GM21390 (cell line): ENCODE measurements around the gene SLC7A8.
"Not testable (repeated sequence)": the region's sequence is repeated elsewhere in the genome, so short reads cannot be mapped to it uniquely, and the experiment has no call there.

Experiments used
- ATAC-seq: cut with Tn5 transposase; IDR thresholded peaks from one replicate; pipeline ENCODE4 v1.9.1; 2021; ENCODE audit not compliant: unreplicated experiment

SLC7A8 gene

DNA sequence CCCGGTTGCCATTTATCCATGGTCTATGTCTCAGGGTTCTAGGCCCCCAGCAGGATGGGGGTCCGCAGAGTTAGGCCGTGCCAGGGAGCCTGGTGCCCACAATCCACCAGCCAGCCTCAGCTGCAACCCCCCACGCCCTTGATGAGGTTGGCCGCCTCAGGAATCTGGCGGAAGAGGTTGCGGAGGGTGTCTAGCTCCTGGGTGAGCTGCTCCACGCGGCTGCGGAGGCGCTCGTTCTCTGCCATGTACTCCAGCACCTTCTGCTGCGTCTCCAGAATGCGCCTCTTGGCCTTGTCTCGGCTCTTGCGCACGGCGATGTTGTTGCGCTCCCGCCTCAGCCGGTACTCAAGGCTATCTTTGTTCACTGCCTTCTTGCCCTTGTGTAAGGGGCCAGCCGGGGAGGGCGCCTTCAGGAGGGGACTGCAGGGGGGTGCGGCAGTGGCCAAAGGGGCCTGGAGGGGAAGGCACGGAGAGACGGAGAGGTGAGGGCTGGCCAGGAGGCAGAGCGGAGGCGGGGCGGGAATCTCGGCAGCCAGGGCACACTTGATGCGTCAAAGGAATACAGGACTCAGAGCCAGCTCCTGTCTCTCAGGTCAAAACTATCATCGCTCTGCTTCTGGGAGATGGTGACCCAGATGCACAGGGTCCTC, 66.0 kb downstream of the SLC7A8 start:
- ATAC-seq, result no peak

DNA sequence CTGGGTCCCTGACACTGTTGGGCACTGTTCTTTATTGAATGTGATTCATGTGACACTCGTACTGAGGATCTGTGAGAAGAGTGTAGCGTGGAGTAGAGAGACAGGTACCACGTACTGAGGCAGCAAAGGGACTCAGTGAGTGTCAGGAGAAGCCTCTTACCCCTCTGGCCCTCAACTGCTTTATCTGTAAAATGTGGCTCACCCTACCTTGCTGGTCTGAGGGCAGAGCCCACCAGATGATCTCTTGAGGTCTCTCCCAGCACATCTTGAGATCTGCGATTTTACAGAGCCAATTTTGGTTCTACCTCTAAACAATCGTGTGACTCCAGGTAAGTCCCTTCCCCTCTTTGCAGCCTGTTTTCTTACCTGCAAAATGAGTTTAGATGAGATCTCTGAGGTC, 67.5 kb downstream of the SLC7A8 start:
- ATAC-seq, result no peak

DNA sequence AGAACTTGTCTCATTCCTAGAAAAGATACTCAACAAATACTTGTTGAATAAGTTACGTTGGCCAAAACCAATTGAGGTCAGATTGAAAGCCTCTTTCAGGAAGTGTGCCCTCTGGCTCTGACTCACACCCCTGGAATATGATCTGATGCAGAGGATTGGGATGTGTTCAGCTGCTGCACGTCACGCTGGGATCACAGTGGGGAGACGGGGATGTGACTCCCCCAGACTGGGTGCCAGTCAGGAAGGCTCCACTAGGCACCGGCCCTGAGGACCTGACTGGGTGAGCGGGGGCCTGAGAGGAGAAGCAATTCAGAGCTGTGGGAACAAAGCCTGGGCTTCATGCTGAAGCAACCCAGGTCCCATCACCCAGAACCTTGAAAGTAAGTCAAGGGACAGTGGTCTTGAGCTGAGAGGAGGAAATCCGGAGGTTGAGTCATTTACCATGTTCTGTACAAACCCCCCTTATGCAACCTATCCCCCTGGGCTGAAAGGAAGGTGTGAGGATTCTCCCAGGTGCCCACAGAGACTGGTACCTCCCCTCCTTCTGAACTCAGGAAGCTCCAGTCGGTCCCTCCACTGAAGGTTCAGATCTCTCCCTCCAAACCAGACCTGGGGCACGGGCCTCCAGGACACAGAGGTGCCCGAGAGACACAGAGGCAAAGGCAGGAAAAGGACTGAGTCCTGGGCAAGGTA, 68.3 kb downstream of the SLC7A8 start:
- ATAC-seq, result no peak

DNA sequence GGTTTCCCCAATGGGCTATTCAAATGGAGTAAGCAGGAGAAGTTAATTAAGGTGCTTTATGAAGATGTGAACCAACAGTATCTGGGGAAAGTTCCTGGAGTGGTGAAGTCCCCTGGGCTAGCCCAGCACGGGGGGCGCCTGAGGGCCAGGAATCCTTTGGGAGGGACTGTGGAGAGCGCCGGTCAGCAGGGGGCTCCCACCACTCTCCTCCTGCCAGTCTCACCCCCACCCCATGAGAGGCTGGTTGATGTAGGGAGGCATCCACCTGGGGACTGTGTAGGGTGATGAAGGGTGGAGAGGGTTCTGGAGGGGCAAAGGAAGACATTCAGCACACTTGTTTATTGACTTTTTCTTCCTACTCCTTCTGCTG, 68.8 kb downstream of the SLC7A8 start:
- ATAC-seq, result no peak

DNA sequence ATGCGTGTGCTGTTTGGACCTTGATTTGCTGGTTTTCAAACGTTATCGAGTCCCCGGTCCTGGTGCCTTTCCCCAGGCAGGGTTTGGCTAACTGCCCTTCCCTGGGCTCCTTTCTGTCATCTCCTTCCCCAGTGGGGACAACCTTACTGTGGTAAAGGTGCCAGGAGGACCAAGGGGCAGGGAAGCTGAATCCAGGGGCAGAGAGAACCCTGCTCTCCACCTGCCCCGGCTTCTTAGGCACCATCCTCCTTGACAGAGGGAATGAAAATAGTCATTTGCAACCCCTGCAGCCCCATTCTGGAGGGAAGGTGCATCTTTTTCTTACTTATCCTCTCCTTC, 69.4 kb downstream of the SLC7A8 start:
- no peak for ATAC-seq

DNA sequence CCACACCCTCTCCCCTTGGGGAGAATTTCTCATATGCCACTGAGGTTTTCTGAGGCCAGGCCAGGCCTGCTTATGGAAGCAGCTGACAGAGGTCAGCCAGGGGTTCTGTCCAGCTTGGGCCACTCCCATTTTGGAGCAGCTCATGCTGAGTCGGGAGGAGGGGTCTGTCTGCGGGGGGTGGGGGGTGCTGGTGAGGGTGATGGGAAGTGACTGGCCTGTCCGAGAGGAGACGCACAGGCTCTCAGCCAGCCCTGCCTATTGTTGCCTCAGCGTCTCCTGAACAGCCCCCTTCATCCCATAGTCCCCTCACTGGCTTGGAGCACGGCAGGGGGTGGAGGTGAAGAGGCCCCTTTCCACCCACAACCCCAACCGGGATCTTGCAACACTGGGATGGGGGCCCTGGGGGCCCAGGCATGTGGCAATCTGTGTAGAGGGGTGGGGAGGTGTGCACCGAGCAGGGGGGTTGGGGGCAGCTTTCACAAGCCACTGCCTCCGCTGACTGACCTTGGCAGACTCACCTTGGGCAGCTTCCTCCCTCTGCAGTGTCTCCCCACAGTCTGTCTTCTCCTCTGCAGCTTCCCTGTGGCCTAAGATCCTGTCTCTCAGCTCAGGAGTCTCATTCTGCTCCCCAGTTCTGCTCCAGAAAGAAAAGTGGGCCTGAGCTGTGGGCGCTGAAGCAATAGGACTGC, 69.9 kb downstream of the SLC7A8 start:
- no peak for ATAC-seq

DNA sequence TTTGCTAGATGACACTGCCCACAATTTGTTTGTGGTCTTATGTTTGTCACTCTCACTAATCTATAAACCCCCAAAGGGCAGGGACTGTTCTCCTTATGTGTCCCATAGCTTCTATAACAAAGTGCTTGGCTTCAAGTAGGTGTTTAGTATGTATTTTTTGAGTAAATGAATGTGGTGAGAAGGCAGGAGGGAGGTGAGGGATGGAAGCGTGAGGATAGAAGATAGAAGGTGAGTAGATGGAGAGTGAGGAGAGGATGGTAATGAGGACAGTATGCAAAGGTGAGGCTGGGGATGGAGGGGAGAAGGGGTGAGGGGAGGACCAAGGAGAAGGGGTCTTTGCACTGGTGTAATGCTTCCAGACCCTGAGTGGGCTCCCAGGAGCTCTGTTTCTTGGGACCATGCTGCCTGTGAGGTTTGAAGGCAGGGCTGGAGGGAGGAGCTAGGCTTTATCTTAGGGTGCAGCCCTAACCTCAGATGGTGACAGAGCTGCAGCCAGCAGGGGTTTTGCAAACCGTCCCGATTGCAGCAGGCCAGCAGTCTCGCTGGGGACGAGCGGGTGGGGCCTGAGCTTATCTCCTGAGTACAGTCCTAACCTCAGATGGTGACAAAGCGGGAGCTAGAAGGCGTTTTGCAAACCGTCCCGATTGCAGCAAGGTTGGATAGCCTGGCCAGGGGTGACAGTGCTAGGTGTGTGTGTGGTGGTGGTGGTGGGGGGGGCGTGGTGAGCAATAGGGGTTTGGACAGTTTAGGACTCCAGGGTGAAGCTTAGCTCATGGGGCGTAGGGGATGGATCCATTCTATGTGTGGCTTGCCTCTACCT, 70.9 kb downstream of the SLC7A8 start:
- ATAC-seq, result no peak

DNA sequence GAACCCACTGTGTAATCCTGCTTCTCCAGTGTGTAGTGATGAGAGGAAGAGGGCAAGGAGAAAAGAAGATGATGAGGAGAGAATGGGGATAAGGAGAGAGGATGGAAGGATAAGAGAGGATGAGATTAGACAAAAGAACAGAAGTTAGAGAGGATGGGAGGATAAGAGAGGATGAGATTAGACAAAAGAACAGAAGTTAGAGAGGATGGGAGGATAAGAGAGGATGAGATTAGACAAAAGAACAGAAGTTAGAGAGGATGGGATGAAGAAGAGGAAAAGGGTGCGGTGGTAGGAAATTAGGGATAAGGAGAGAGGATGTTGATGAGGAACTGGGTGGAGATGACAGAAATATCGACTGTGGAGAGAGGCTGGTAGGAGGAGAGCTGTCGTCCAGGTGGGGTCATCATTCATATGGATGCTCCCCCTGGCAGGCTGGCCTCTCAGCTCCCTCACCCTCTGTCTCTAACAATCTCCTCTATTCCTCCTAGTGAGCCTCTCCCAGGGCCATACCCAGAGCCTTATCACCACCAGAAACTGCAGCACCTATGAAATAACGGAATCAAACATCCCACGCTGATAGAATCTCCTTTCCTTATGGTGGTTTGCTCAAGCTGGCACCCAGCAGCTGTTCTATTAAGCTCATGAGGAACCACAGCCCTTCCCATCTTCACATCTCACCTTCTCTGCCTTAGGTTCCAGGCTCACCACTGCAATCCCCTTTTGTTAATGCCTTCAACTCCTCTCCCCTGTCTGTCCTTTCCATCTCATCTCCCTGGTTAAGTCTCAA, 72.7 kb downstream of the SLC7A8 start:
- no peak for ATAC-seq

DNA sequence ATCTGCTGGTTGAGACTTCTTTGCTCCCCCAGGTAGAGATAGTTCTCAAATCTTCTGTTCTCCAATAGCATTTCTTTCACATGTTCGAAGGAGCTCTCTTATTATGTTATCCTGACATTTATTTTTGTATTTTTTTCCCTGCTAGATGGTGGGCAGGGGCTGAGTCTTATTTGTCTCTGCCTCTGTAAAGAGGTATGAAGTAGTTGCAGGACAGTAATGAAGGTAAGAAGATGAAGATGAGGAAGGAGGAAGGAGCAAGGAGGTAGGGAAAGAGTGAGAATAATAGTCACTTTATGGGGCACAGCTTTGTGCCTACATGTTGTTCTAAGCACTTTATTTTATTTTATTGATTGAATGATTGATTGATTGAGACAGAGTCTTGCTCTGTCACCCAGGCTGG, 73.7 kb downstream of the SLC7A8 start:
- no peak for ATAC-seq

DNA sequence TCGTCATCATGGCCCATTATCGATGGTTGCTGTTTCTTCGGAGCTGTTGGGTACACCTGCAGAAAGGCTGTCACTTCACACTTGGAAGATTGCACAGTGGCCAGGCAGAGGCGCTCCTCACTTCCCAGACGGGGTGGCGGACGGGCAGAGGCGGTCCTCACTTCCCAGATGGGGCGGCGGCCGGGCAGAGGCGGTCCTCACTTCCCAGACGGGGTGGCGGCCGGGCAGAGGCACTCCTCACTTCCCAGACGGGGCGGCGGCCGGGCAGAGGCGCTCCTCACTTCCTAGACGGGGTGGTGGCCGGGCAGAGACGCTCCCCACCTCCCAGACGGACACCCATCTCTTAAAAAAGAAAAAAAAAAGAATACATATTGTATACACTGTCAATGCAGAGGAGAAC, 75.3 kb downstream of the SLC7A8 start:
- not testable (repeated sequence) for ATAC-seq

DNA sequence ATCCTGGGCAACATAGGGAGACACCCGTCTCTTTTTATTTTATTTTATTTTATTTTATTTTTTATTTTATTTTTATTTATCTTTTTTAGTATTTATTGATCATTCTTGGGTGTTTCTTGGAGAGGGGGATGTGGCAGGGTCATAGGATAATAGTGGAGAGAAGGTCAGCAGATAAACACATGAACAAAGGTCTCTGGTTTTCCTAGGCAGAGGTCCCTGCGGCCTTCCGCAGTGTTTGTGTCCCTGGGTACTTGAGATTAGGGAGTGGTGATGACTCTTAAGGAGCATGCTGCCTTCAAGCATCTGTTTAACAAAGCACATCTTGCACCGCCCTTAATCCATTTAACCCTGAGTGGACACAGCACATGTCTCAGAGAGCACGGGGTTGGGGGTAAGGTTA, 75.8 kb downstream of the SLC7A8 start:
- ATAC-seq, result not testable (repeated sequence)

DNA sequence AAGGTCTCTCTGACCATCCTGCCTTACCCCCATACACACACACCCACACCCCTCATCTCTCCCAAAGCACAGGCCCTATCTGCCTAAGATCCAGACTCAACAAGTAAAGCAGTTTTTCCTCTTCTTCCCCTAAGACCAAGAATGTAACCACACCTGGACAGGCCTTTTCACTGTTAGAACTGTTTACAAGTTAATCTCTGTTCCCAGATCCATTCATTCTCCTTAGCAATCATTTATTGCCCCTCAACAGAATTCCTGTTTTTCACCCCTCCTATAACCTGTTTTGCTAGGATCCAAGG, 76.8 kb downstream of the SLC7A8 start:
- no peak for ATAC-seq

DNA sequence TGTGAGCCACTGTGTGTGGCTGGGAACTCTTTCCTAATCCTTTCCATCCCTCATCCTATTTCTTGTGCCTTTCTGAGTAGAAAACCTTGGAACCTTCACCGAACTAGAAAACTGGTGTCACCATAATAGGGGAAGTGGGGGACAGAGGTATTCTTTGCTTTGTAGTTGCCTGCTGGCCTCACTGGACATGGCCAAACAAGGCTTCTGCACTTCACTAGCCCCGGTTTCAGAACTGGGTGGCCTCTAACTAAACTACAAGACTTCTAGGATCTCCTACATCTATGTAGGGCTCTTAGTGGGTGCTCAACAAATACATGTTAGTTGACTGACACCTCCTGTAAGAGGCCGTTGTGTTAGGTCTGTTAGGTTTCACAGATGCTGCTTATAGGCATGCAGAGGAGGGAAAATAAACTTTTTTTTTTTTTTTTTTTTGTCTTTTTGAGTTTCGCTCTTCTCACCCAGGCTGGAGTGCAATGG, 78.1 kb downstream of the SLC7A8 start:
- no peak for ATAC-seq

DNA sequence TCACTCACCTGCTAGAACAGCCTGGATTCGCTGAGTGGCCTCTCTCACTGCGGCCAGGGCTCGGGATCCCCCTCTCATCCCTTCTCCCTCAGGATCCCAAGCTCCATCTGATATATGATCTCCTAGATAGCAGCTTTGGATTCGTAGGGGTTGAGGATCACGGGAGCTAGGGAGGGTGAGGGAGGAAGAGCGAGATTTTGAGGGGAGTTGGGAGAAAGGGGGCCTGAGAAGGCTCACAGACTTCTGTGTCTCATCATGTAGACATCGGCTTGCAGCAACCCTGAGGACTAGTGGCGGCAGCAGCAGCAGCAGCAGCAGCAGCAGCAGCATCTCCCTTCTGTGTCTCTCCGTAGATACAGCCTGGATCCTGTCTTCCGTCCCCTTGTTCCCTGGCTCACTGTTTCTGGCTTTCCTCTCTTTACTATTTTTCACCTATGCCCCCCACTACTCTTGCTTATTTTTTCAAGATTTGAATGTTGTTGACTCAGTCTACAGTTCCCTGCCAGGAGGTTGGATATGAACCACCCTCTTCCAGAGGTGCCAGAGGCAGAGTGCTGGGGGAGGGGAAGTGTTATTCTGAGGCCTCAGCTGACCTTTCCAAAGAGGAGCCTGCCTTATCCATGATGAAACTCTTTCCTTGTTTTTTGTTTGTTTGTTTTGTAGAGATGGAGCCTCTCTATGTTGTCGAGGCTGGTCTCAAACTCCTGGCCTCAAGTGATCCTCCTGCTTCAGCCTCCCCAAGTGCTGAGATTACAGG, 78.7 kb downstream of the SLC7A8 start, which contains the start of gene CIROP:
CIROP (minus strand) TSS at position 399 of the 757 bp plus-strand sequence; CDS start at position 330, 69 bp downstream.
- ATAC-seq, result no peak

DNA sequence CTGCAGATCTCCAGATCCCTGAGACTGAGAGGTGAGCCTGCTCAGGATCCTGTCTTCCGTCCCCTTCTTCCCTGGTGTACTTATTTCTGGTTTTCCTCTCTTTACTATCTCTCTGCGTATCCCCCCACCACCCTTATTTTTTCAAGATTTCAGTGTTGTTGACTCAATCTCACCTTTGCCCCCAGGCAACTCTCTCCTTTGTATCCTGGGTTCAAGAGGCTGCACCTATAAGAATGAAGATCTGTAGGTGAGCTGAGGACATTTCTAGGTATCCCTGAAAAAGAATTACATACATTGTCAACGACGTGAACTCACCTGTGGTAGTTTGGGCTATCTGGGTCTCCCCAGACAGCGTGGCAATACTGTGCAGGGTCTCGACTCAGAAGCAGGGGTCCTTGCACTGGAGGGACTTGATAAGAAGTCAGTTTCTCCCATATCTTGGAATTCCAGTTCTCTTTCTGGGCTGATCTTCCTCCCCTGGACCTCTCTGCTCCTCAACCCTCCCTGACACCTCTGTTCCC, 79.3 kb downstream of the SLC7A8 start:
- ATAC-seq, result no peak

DNA sequence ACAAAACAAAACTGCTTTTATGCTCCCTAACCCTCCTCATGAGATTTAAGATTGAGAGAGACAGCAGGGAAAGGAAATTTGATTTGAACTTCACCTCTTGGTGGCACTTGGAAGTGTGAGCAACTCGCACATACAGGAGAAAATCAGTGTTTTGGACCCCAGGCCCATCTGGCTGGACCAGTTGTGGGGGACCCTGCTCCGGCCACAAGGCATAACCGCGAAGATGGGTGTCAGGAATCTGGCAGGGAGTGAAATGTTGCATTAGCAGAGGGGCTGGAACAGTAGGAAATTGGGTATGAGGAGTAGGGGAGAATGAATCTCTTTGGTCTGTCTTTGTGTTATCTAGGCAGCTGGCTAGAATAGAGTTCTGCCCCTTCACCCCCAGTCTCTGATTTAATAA, 79.9 kb downstream of the SLC7A8 start:
- no peak for ATAC-seq

DNA sequence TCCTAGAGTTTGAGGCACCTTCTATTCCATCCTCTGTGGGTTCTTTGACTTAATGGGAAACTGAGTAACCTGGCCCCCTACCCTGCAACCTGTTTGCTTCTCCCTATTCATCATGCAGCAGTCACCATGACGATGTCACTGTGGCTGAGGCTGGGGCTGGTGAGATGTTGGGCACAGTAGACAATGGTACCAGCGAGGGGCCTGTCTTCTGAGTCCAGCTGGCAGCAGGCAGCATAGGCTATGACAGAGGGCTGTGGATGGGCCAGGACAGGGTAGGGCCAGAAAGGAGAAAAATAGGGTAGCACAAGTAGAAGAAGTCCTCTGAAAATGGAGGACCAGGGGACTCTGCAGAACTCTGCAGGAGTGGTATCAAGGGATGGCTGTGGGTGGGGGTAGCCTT, 80.7 kb downstream of the SLC7A8 start:
- ATAC-seq, result no peak

DNA sequence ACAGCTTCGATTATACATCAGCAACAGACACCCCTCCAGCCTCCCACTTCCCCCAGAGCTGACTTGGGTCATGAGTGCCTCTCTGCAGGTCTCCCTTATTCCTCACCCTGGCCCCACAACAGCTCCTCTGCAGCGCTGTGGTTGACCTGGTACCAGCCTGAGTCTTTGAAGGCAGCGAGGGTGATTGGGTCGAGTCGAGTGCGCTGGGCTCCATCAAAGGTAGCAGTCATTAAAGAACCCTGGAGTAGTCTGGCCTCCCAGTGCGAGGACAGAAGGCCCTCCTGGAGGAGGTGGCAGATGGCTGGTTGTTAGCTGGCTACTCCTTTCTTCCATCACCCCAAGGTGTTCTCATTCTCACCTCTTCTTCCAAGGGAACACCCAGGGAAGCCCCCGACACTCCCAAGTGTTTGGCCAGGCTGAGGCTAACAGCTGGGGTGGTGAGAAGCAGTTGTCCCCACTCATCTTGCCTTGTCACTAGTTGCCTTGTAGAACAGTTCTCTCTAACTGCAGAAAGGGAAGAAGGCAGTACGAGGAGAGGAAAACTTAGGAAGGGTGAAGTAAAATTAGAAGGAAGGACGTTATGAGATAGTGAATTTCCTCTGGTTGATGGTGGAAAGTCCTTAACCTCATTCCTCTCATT, 81.4 kb downstream of the SLC7A8 start:
- ATAC-seq, result no peak

DNA sequence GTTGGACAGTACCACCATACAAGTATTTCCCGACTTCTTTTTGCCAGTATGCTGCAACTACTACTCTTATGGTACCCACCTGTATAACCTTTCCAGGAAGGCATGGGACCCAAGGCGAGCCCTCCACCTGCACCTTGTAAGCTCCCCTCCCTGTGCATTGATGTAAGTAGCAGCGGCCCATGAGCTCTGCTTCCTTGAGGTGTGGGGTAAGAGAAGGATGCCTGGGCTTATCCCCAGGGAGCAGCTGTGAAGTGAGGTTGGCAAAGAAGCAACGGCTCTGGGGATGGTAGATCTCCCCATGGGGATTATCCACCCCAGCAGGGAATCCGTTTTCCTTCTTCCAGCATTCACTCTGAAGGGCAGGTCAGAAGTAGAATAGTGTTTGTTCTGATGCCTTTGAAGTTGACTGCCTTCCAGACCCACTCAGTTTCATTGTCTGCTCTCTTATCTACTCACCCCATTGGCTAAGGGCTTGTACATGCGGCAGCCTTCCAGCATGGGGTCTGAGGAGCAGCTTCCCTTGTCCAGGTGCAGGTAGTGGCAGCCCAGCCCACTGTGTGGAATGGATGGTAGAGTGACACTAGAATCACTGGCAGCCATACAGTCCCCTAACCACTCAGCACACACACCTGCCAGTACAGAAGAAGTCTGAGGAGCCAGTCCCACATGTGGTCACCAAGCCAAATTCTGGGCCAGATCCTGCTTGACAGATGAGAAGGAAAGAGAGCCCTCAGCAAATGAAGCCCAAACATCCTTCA, 82.1 kb downstream of the SLC7A8 start:
- ATAC-seq, result no peak
